Stimulated activated CD8-positive, alpha-beta memory T cell treated with anti-CD3 and anti-CD28 coated beads, Interleukin-4, amount 100 ng/mL, for 1 hour (primary cell): ENCODE results near the gene GPHA2.

ENCODE experiments used
- DNase-seq, 2 donors: peaks; one replicate each; pipeline ENCODE4 v3.0.0-alpha.2; 2020; ENCODE audit warnings: low read depth in 2 of 2, low spot score in 1 of 2

The GPHA2 gene

DNA sequence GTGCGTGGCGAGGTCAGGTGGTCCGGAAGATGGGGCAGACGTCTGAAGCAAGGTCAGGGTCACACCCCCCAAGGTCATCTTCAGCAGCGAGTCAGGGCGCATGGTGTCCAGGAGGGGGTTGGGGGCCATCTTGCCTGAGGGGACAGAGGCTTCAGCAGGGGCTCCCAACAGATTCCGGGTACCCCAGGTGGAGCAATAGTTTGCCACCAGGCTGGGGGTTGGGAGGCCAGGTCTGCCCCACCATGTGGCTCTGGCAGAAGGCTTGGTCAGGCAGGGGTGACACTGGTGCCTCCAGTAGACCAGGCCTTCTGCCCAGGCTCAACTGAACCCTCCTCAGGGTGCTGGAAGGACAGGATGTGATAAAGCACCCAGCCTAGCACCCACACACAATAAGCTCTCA lies 24.6 kb downstream of the GPHA2 start:
- no peak for DNase-seq

GRCh38 chr11:64910451-64911093 lies 25.1 kb downstream of the GPHA2 start:
- DNase-seq, result no peak

GRCh38 chr11:64909653-64910343 lies 25.9 kb downstream of the GPHA2 start:
- DNase-seq, result no peak

GRCh38 chr11:64908766-64909165 lies 26.9 kb downstream of the GPHA2 start:
- no peak for DNase-seq

- no peak for DNase-seq
Measured at GRCh38 chr11:64906314-64906635, 29.4 kb downstream of the GPHA2 start.

DNA sequence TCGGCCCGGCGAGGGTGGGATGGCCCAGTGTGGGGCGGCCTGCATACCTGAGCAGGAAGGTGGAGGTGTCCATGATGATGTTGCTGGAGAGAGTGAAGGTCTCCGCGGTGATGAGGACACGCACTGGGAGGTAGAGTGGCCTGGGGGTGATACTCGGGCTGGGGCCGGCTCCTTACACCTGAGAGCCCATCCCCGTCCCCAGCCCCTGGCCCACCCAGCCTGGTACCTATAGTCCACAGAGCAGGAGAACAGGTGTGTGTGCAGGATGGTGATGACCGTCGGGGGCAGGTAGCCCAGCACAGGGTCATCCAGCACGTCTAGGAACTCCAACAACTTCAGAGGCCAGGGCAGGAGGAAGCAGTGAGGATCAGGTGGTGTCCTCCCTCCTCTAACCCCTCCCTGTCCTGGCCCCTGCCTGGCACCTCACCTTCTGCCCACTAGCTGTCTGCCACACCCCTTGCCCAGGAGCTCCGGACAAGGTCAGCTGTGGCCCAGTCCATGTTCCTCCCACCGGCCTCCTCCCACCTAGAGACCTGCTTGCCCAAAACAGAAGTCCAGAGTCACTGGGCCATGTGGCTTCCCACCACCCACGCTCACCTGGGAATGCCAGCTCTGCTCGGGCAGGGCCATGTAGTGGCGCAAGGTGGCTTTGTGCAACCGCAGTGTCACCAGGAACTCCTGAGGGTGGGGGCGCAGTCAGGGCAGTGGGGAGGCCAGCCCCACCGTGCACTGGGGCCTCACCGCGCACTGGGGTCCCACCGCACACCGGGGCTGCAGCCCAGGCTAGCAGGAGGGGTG lies 30.0 kb downstream of the GPHA2 start:
- DNase-seq, result no peak

DNA sequence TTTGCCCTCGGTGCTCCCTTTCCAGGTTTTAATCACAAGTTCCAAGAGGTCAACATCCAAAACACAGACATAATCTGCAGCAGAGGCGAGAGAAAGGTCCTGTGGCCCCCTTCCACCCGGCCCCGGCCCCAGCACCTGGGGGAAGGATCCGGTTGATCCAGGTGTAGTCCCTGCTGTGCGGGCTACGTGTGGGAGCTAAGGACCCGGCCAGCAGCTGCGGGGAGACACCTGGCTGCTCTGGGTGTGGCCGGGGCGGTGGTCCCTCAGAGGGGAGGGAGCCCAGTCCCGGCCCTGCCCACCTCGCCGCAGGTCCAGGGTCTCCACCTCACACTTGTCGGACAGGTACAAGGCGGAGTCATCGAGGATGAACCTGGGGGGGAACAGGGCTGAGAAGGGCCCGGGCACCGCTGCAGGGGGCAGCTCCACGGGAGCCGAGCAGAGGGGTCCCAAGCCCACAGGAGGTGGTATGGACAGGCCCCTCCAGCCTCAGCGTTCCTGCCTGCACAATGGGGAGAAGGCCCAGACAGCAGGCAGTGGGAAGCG lies 32.3 kb downstream of the GPHA2 start:
- DNase-seq, result no peak

DNA sequence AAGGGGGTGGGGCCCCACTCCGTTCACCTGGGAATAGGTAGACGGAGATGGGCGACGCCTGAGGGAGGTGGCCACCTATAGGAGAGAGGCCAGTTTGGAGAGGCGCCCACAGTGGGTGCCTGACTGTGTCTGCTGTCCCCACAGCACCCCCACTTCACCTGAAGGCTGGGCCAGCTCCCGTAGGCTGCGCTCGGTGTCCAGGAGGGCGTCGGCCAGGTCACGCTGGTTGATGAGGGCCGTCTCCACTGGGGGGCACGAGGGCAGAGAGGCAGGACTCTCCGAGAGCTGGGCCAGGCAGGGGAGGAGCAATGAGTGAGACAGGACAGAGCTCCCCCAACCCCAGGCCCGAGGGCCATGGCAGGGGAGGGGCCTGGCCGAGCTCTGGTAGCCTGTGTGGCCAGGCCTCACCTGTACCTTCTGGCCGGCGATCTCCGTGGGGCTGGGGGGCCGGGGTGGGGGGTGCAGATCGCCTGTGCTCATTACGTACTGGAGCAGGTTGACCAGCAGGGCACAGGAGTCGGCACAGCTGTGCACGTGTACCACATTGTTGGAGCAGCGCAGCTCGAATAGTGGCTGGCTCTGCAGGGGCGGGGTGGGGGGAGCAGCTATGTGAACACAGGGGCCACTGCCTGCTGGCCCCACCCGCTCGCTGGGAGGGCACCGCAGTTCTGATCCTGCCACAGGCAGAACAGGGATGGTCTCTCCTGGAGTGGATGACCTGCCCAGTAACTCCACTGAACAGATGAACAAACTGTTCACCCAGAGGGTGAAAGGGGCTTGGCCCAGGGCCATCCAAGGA lies 33.4 kb downstream of the GPHA2 start:
- DNase-seq, result no peak

DNA sequence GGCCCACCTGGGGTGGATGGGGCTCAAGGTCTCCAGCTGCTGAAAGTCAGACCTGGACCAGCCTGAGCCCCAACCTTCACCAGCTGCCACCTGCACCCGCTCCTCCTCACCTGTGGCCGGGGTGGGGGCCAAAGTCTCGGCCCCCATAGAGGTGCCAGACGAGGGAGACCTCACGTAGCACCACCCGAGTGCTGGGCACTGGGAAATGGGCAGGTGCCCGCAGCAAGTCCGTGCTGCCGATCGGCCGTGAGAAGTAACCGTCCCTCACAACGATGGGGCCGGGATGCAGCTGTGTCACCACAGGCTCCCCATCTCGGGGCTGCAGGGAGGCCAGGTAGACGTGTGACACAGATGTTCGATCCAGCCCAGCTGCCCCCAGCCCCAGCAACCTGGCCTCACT lies 34.9 kb downstream of the GPHA2 start:
- no peak for DNase-seq

- DNase-seq, result peak in 1 of 2 donors; percentile 41
Measured at GRCh38 chr11:64900263-64900678, 35.4 kb downstream of the GPHA2 start.

DNA sequence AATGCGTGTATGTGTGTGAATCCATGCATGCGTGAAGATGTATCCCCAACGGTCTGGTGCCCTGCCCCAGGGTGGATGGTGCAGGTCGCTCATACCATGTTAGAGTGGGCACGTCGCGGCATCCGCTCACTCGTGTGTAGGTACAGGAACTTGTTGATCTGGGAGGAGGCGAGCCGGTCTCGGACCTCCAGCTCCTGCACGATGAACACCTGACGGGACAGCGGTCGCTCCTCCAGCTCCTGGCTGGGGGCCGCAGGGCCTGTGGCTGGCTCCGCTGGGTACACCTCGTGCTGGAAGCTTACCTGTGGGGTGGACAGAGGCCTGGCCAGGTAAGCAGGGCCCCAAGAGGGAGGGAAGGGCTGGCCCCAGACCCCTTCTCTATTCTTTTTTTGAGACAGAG lies 37.2 kb downstream of the GPHA2 start:
- no peak for DNase-seq

DNA sequence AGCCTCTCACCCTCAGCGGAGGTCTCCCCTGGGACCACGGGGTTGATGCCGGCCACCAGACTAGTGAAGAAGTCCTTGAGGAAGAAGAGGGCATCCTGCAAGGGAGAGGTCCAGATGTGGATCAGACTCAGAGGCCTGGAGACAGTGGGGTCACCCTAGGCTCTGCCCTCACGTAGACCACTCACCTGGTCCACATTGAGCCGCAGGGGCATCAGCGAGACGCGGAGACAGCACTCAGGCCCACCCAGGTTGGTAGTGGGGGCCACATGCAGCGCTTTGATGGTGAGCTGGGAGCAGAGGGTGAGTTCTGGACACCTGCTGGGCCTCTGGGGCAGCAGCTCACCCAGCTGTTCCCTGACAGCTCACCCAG lies 37.6 kb downstream of the GPHA2 start:
- DNase-seq, result no peak

DNA sequence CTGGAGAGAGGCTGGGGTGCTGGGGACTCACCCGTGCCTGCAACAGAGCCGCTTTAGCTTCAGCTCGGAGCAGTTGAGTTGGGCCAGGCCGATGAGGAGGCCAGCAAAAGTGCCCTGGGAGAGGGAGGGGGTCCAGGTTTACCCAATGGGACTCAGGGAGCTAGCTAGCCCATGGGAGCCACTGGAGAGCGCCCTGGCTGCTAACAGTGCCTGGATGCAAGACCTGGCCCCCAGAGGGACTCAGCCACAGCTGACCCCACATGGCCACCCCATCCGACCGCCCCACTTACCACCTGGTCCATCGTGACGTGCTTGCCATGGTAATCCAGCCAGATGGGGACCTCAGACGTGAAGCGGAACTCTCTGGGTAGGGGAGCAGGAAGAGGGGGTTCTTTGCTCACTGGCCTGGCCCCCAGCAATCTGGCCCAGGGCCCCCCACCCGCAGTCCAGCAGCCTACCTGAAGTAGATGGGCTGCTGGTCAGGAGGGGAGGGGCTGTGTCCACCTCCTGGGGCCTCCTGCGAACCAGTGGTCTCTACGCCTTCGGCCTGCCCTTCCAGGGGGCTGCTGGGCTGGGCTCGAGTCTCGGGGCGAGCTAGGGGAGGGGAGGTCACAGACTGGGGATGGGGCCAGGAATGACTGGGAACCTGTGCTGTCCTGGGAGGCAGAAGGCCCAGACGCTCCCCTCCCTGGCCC lies 38.2 kb downstream of the GPHA2 start:
- no peak for DNase-seq

DNA sequence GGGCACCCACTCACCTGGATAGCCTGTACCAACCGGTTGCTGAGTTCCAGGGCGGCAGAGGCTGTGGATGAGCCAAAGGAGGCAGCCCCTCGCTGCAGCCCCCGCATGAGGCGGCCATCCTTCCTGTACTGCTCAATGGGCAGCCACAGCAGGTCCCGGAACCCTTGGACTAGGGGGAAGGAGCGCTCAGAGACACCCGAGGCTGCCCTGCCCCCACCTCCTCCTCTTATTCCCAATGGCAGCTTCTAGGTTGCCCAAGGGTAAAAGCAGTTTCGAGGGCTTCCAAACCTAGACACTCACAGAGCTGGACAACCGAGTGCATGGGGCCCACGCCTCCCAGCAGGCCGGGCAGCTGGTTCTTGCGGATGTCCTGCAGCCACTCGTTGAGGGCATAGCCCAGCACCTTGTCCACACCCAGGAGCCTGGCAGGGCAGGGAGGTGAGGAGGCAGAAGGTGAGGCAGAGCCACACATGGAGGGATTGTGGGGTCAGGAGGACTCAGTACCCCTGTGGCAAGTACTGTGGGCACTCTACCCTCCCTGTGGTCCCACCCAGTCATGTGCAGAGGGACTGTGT lies 39.2 kb downstream of the GPHA2 start:
- DNase-seq, result no peak

GRCh38 chr11:64894812-64895452 lies 40.8 kb downstream of the GPHA2 start:
- DNase-seq, result no peak

- DNase-seq, result peak; percentile 87 to 96
Measured at GRCh38 chr11:64894070-64894811, 41.5 kb downstream of the GPHA2 start.

DNA sequence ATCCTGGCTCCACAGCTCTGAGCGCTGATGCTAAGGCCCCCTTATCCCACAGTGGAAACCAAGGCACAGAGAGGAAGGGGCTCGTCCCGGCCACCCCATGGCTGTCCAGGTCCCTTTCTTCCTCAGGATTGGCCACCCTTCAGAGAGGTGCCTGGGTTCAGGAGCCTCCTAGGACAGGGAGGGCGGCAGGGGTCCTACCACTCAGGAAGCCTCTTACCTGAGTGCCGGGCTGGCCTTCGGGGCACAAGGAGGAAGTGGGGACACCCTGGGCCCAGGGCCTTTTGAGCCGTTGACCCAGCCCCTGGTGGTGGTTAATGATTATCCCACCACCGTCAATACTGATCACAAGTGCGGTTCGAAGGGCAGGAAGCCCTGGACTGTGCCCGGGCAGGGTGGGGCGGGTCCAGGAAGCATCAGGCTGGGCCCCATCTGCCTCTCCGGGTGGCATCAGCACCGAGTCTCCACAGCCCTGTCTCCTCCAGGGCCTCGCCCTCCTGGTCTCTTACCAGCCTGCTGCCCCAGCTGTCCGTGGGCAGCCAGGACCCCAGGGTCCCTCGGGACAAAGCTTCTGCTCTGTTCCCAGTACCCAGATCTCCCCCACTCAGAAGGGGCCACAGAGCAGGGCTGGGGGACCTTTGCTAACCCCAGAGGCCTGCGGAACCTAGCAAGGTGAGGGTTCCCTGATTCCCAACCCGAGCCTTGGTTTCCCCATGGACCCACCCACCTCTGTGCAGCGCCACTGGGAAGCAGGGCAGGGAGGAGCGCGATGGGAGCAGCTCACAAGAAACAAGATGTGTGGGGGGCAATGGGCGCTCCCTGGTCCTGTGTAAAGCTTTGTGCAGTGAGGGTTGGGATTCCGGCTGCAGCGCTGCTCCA lies 42.3 kb downstream of the GPHA2 start:
- DNase-seq, result no peak

DNA sequence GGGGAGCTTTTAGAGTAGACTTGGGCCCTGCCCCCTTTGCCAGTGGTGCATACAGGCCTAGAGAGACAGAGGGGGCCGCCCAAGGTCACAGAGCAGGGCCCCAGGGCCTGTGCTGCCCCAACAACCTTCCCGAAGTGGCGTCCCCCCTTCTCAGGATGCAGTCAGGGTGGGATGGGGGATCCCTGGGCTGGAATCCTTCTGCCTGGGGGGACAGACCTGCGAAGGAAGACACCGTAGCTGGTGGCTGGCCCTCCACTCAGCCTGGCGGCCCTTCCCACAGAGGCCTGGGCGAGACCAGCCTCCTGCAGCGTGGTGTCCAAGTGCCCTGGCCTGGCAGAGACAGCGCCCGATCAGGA lies 42.9 kb downstream of the GPHA2 start:
- DNase-seq, result no peak
